ENCODE data around the gene SCUBE3.

Gene SCUBE3

DNA sequence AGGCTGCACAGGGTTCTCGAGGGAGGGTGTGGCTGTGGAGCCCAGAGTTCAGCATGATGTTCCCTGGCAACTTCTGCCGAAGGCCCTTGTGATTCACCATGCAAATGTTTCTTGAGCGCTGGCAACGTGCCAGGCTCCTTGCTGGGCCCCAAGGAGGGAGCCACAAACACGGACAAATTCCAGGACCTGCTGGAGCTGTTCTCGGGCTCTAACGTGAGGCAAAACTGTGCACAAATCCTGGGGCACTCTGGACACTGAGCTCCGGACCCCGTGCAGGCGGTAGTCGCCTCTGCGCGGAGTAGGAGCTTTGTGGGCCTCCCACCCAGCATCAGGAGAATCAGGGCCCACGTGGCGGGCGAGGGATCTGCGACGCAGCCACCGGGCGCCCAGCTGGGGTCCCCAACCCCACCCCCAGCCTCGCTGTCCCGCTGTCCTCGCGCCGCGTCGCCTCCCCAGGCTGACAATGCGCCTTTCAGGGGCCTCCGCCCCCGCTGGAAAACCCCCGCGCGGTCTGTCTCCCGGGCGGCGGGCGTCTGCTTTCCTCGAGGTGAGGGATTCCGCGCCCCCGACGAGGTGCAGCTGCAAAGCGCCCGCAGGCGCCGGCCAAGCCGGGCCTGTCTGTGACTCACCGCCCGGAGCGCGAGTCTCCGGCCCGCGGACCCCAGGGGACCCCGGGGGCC lies 31.7 kb upstream of the SCUBE3 start:
- peak; percentile 66 to 69 for DNase-seq (ENCODE audit: low read depth in 2 of 2)

DNA sequence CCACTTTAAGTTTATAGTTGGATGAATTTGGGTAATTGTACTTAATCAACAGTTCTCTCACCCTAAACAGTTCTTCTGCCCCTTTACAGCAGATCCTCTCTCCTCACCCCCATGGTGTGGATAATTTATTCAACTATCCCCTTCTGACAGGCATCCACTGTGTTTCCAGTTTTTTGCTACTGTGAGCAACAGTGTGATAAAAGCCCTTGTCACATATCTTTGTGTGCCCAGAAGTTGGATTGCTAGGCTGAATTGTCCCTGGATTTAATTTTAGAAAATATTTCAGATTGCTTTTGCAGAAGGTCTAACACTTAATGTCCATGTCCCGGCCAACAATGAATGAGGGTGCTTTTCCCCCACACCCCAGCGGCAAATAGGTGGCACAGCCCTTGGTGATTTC lies 30.5 kb upstream of the SCUBE3 start:
- DNase-seq (ENCODE audit: low read depth in 2 of 2) = no peak

DNA sequence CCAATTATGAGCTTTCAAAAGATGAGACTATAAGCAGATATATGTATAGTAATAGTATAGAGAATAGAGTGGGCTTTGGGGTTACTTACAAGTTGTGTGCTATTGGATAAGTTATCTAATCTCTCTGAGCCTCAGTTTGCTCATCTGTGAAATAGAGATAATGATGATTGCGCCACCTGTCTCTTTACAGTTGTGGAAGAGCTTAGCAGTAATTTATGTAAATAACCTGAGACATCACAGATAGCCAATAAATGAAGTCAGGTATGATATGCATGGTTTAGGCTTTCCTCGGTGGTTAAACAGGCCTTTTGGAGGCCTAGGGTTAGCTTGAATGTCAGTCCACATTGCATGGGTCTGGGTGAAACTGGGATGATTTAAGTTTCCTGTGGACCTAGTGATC lies 29.8 kb upstream of the SCUBE3 start:
- DNase-seq (ENCODE audit: low read depth in 2 of 2) = no peak

DNA sequence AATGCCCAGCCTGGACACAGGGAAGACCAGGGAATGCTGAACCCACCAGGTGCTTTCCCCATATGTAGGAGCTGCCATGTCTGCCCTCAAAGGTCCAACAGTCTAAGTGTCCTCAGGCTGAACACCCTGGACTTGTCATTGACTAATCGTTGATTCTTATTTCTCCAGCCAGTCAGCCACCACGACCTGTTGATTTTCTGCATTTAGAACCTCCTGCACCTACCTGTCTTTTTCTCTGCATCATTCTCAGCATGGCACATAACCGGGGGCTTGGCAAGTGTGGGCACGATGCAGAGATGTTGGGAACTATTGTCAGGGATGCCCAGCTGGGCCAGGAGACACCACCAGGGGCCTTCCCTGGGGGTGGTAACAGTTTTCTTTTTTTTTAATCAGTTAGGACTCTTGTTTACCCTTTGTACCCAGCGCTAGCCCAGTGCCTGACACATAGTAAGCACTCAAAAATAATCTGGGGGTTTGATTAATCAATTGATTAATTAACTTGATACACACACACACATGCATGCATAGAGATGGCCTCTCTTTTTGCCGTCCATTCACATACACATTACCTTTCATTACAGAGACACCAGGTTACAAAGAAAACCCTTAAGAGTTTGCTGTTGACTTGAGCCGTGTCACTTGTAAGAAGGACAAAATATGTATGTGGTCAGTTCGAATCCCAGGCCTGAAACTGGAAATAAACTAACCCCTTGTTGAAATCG lies 29.0 kb upstream of the SCUBE3 start:
- DNase-seq (ENCODE audit: low read depth in 2 of 2) = no peak

DNA sequence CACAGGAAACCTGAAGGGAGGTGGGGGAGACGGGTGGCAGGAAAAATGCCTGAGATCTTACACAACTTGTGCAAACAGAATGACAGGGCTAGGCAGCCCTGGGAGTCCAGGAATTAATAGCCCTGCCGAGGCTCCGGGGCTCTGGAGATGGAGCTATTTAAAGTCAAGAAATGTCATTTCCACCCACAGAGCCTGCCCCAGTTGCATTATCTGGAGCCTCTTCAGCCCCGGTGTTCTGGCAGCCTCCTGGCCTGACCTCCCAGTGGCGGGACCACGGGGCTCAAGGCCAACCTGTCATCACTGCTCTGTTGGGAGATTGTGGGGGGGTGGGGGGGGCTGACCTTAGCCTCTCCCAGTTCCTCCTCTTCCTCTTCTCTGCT lies 28.5 kb upstream of the SCUBE3 start:
- DNase-seq (ENCODE audit: low read depth in 2 of 2) = no peak

DNA sequence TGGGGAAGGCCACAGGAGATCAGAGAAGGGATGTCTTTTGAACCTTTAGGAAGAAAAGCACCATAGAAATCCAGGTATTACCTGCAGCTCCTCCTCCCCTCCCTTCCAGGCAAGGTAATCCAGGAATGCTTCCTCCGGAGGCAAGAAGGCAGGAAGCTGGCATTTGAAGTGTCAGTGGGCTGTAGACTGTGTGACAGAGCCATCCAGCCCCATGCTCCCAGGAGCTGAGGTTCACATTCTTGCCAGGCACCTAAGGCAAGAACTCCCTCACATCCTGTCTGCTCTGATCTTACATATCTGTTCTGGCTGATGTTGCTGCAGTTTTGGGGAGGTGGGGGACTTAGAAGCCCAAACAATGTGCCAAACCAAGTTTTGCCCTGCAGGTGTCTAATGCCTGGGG lies 27.8 kb upstream of the SCUBE3 start:
- no peak for DNase-seq (ENCODE audit: low read depth in 2 of 2)

DNA sequence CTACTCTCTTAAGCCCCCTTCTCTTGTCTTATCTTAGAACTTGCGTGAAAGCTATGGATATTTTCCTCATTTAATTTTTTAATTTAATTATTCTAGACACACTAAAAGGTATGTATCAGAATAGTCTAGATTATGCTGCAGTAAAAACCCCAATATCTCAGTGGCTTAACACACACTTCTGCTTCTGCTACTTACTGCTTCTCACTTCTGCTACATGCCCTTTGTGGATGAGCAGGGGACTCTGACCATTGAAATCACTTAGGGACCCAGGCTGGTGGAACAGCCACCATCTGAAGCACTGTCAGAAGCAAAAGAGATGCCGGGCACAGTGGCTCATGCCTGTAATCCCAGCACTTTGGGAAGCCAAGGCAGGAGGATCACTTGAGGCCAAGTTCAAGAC lies 27.2 kb upstream of the SCUBE3 start:
- no peak for DNase-seq (ENCODE audit: low read depth in 2 of 2)

DNA sequence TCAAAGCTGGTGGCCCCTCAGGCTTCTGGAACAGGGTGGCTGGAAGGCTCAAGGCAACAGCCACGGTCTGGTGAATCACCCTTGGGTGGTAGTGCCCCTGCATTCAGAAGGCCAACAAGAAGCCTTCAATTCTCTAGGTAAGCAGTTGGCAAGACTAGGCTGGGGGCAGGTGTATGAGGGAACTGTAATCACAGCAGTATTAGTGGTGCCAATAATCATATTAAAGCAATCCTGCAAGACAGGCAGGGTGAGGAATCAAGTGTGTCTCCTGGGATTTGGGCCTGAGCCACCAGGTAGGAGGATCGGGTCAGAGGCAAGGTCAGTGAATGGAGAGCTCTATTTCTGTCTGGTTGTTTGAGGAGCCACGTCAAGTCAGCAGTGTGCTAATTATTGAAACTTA lies 24.9 kb upstream of the SCUBE3 start:
- DNase-seq (ENCODE audit: low read depth in 2 of 2) = no peak

DNA sequence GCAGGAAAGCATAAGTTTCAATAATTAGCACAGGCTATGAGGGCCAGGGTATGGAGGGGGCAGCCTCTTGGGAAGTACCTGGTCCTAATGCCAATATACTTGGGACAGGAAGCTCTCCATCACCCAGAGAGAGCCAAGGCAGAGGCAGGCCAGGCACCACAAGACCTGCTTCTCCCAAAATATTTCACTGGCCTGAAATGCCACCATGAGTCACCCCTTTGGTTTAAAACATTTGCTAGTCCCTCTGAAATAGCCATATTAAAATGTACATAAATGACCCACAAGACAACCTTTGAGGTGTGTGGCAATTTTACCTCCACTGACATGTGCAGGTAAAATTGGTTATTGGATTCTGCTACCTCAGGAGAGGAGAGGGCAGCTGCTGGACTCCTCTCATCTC lies 23.4 kb upstream of the SCUBE3 start:
- no peak for DNase-seq (ENCODE audit: low read depth in 2 of 2)

DNA sequence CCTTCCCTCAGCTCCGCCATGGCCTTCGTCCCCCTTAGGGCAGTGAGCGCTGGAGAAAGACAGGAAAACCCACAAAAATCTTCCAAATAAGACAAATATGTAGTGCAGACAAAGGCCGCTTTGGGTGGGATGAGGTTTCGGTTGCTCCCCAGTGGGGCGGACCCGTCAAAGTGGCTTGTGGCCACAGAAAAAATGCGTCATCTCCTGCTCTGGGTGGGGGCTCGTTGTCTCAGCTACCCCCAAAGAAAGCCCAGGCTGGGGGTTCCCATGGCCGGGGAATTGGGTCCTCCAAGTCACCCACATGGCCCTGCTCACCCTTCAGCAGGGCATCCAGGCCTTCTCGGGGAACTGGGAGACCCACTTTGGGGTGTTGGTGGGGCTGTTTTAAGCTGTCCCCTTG lies 21.9 kb upstream of the SCUBE3 start:
- no peak for DNase-seq (ENCODE audit: low read depth in 2 of 2)

DNA sequence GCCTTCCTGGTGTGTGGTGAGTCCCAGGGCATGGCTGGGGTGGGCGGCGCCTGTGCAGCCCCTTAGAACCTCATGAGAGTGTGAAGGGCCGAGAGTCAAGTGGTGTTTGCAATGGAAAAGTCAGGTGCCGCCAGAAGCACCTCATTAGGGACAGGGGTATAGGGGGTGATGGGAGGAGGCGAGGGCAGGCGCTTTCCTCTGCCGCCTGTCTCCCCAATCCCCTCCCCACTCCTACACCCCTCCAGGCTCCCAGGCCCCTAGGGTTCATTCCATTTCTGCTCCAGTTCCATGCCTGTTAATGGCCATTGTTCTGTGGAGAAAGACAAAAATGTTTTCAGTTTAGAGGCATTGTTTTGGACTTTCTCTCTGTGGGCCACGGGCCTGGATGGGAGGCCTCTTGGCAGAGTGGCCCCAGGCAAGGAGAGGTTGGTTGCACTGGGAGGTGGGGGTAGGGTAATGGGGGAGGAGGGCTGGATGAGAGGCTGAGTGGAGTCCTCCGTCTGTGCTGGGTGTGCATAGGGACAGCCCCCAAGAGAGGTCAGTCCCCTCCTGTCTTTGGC lies 21.4 kb upstream of the SCUBE3 start:
- no peak for DNase-seq (ENCODE audit: low read depth in 2 of 2)

DNA sequence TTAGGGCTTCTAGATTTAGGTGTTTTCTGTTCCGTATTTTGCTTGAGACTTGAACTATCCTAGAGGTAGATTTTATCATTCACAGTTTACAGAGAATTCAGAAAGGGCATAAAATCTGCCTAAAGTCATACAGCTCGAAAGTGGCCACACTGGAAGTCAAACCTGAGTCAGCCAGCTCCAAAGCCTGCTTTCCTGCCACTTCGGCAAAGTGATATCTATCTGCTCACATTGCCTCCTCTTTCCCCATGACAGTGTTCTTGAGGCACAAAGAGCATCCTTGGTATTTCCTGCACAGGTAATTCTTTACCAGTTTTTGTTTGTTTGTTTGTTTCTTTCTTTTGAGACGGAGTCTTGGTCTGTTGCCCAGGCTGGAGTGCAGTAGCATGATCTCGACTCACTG lies 19.4 kb upstream of the SCUBE3 start:
- no peak for DNase-seq (ENCODE audit: low read depth in 2 of 2)

DNA sequence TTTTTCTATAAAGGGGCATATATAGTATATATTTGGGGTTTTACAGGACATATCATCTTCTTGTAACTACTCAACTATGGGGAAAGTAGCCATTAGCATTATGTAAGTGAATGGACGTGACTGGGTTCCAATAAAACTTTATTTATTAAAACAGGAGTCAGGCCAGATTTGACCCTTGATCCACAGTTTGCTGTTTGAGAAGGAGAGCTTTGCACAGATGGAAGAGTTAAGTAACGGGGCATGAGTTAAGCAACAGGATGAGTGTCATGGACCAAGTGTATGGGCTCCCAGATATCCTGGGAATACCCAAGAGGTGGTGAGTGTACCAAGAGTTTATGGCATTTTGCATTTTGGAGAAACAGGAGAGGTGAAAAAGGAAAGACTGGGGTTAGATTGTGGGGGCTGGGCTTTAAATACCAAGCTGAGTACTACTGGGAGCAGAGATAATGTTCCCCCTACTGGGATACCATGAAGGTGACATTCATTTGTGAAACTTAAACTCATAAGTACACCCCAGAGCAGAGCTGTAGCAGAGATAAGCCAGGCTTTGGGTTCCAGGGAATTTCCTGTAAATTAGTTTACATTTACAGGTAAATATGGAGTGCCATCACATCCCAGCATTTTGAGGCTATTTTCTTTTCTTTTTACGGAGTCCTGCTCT lies 18.5 kb upstream of the SCUBE3 start:
- DNase-seq (ENCODE audit: low read depth in 2 of 2) = no peak

DNA sequence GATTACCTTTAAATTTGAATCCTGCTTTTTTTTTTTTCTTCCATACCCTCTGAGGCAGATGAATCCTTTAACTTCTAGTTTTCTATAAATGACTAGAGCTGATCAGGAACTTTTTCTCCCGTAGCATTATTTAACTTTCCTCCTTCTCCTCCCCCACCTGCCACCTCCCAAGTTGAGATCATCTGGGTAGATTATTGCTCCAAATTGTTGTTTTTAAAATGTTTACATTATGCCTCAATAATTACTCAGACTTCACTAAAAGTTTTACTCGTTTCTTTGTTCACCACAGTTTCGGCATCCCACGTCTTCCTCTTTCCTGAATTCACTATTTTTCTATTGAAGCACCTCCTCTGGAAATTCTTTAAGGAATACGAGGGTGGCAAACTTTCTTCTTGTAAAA lies 16.6 kb upstream of the SCUBE3 start:
- DNase-seq (ENCODE audit: low read depth in 2 of 2) = no peak

DNA sequence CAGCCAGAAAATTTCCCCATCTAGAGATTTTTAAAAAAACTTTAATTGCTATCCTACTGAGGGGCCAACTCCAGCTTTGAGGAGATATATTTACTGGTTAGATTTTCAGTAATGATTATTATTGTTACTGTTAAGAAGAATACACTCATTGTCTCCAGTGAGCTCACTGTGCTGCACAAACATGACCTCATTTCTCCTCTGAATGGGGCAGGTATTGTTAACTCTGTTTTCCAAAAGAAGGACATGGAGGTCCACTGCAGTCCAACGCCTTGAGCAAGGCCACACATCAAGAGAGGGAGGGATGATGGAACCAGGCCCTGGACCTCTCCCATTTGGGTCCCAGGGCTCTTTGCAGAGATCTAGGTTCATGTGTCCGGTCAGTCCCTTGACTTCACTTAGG lies 13.9 kb upstream of the SCUBE3 start:
- DNase-seq (ENCODE audit: low read depth in 2 of 2) = no peak

DNA sequence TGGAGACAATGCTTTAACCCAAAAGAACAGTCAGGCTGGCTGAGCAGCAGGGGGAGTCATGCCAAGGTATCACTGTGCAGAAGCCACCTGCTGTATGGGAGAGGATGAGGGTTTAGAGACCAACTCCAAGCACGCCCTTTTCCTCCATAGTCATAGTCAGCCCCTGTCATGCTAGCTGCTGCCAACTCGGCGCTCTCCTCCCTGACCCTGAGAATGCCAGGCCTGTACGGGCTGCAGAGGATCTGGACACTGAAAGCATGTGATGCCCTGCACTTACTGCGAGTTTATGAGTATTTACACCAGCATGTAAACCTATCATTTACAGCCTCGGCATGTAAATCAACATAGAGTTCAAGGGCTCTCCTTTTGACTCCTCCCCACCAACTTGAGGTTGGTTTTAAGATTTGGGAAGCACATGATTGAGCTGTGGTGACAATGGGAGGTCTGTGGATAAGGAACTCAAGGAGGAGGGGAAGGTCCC lies 11.7 kb upstream of the SCUBE3 start:
- DNase-seq (ENCODE audit: low read depth in 2 of 2) = no peak

DNA sequence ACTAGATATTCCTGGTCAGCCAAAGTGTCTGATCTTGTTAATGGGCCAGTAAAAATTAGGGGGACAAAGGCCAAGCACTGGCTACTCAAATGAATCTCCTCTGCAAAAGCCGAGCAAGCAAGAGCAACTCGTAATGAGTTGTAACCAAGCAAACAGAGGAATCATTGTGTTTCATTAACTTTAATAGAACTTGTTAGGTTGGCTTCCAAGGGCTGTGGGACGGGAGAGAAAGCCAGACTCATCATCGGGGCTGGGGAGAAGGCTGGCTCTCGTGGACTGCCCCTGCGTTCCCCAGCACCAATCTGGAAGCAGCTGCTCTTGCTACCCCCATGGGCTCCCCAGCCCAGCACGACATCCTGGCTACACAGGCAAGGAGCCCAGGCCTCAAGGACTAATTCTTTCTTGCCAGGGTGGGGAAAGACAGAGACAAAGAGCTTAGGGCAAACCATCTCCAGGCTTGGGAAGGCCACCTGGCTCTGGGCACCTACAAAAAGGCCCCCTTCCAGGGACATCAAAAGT lies 10.5 kb upstream of the SCUBE3 start:
- DNase-seq (ENCODE audit: low read depth in 2 of 2) = no peak

DNA sequence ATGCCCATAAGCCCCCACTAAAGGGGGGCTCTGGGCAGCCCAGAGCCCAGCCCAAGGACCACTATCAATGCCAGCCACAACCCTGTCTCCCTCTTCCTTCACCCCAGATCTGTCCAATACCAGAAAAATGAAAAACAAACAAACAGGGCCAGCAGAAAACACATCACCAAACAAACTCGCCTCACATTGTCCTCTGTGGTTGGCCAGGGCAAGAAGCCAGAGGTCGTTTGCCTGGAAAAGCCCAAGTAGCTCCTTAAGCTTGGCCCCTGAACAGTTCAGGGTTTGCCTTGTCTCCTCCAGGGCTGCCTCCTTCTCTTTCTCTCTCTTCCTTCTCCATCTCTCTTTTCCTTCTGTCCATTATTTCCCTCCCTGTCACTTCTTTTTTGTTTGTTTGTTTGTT lies 10.1 kb upstream of the SCUBE3 start:
- DNase-seq (ENCODE audit: low read depth in 2 of 2) = no peak

DNA sequence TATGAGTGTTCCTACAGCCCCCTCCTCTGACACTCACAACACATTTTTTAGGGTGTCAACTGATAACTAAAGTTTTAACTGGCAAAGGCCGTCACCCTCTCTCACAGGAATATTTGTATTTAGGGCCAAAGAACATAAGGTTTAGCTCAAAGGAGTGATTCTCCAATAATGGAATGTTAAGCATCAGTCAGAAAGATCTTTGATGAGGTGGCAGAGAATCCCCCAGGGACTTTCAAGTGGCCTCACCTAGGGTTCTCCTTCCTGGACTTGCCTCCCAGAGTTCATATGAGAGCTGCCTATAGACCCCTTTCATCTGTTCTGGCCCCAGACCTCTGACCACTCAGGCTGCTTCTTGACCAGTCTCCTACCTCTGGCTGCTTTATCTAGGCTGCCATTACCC lies 7.4 kb upstream of the SCUBE3 start:
- DNase-seq (ENCODE audit: low read depth in 2 of 2) = peak in 1 of 2 experiments; percentile 26

DNA sequence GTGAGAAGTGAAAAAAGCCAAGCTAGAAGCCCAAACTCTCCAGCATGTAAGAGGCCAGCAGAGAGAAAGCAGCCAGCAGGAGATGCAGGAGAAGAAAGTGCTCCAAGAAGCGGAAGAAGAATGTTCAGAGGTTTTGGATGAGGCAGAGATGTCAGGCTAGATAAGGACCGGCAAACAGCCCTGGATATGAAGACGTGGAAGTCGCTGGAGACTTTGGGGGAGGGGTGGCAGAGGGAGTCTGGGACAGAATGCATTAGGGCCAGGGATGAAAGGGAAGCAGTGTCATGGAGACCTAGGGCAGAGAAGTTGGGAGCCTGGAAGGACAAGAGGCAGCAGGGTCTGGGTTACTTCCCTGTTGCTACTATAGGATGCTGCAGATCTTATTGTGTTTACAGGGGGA lies 5.3 kb upstream of the SCUBE3 start:
- DNase-seq (ENCODE audit: low read depth in 2 of 2) = no peak

DNA sequence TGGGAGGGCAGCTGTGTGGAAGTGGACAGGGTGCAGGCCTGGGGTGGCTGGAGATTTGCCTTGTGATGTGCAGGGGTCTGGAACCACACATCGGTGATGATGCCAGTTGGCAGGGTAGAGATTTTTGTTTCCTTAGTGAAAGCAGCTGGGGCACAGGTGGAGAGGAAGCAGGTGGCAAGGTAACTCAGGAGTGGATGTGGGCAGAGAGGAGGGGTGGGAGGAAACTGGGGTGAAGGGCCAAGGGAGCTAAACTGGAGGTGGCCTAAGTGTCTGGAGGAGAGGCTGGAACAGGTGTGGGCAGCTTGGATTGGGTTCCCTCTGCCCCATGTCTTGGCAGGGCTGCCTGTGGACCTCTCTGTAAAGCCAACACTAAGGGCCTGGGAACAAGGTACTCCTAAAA lies 4.7 kb upstream of the SCUBE3 start:
- no peak for DNase-seq (ENCODE audit: low read depth in 2 of 2)

DNA sequence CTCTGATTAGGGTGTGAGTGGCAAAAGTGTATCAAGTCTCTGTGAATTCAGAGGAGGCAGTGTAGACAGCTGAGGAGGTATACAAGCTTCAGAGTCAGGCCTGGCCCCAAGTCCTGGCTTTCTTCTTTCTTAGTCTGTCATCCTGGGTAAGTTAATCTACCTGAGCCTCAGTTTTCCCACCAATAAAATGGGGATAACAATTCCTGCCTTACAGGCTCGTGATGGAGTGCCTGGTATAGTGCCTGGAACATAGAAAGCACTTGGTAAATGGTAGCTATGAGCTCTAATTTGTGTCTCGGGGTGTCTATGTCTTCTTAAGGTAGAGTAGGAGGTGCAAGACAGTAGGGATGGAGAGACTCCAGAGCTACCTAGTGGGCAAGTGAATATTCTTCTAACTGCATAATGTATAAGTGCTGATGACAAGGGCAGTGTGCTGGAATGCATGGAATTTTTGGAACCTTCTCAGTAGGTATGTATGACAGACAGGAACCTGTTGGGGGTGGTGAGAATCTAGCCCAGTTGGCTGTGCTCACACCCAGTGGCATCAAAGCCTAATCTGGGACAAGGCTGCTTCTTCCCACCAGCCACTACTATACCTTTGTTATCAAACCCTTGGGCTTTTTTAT lies 4.0 kb upstream of the SCUBE3 start:
- no peak for DNase-seq (ENCODE audit: low read depth in 2 of 2)

Data from fibroblast of skin of left biceps (primary cell).